Panc1 (cell line): Measurements from ENCODE around the gene RRP7A. TPM values are rescaled to one million over a fixed set of nuclear protein-coding genes. Genes with fewer than 3 reads are reported as not detected.
"Not testable (repeated sequence)": the region's sequence is repeated elsewhere in the genome, so short reads cannot be mapped to it uniquely, and the experiment has no call there.

Source experiments
- ATAC-seq: fragments of 200-7000 bp; cut with Tn5 transposase; 2 replicates; pipeline ENCODE4 v1.9.1; 2020; ENCODE audit warnings: mild to moderate bottlenecking, moderate library complexity
- BruUV-seq: library from RNA; stranded (reverse); fragments of 400-500 nt; replicated peaks from 2 replicates; lab custom pipeline; 2021; lab: Mats Ljungman, UMichigan
- CTCF ChIA-PET: fragments of 300-600 bp; sonication (Branson Sonifier 250); formaldehyde crosslinking; loops from one replicate; lab custom pipeline; 2022; ENCODE audit warnings: antibody characterized with exemption; lab: Charles Lee
- POLR2A ChIA-PET: fragments of 300-600 bp; sonication (Branson Sonifier 250); formaldehyde crosslinking; loops from one replicate; lab custom pipeline; 2022; ENCODE audit warnings: antibody characterized with exemption; lab: Charles Lee
- DNase-seq: peaks from one replicate; pipeline ENCODE4 v3.0.0-alpha.2; 2010; ENCODE audit warnings: low read depth, low spot score
- H3K27ac ChIP-seq: 2 replicates; pipeline ENCODE4 v1.5.1; 2011; ENCODE audit warnings: mild to moderate bottlenecking, low read length, inconsistent platforms
- H3K27me3 ChIP-seq: fragments of 200-500 bp; sonication (Bioruptor generic); 2 replicates; pipeline ENCODE4 v1.6.0; 2014; ENCODE audit warnings: low read length, inconsistent platforms; ENCODE audit not compliant: control insufficient read depth, insufficient read depth
- H3K36me3 ChIP-seq: fragments of 200-500 bp; sonication (Bioruptor generic); 2 replicates; pipeline ENCODE4 v1.5.1; 2014; ENCODE audit warnings: inconsistent platforms, mild to moderate bottlenecking, low read length, moderate library complexity; ENCODE audit not compliant: control insufficient read depth, insufficient read depth
- H3K4me1 ChIP-seq: 2 replicates; pipeline ENCODE4 v1.5.1; 2011; ENCODE audit warnings: inconsistent platforms, mild to moderate bottlenecking, low read length, moderate library complexity; ENCODE audit not compliant: control insufficient read depth, insufficient read depth
- H3K4me3 ChIP-seq, 2 experiments: 2 replicates each; pipeline ENCODE4 v1.5.1; 2011 to 2012; ENCODE audit warnings: low read depth in 2 of 2, low read length in 2 of 2, mild to moderate bottlenecking in 2 of 2, inconsistent platforms in 1 of 2, moderate library complexity in 1 of 2
- H3K9me3 ChIP-seq: fragments of 200-500 bp; sonication (Bioruptor generic); 2 replicates; pipeline ENCODE4 v1.5.1; 2014; ENCODE audit warnings: low read depth, mild to moderate bottlenecking, inconsistent platforms, low read length, moderate library complexity; ENCODE audit not compliant: control insufficient read depth, insufficient read depth
- POLR2AphosphoS5 ChIP-seq: IDR thresholded peaks from 2 replicates; pipeline ENCODE4 v1.6.1; 2012; ENCODE audit warnings: mild to moderate bottlenecking, low read depth, low read length, moderate library complexity
- SIN3A ChIP-seq: IDR thresholded peaks from 2 replicates; pipeline ENCODE4 v1.6.1; 2012; ENCODE audit warnings: low read depth, mild to moderate bottlenecking, low read length, moderate library complexity, borderline replicate concordance; ENCODE audit not compliant: insufficient read depth
- TCF7L2 ChIP-seq: IDR thresholded peaks from 2 replicates; pipeline ENCODE4 v1.6.1; 2011; ENCODE audit warnings: mild to moderate bottlenecking, low read depth, low read length, inconsistent platforms
- in situ Hi-C: cut with HindIII; loops from 2 replicates; pipeline ENCODE4 v1.10.0; 2016; ENCODE audit warnings: low sequenced_read_pairs, low pct_unique_long_range_greater_than_20kb
- intact Hi-C: fragments of 100-400 bp; cut with micrococcal nuclease; formaldehyde crosslinking; loops from one replicate; pipeline ENCODE4 v1.10.0; 2022; ENCODE audit not compliant: unreplicated experiment
- total RNA-seq: library from RNA; stranded (reverse); gene quantifications from one replicate; pipeline ENCODE4 v1.2.1, GENCODE V29; 2021; ENCODE audit not compliant: unreplicated experiment
- TF ChIP-seq, protein P1 (sequence below), 2 experiments: IDR thresholded peaks; 2 replicates each; pipeline ENCODE4 v1.6.1; 2011 to 2012; ENCODE audit warnings: low read depth in 2 of 2, control low read depth in 1 of 2, low read length in 1 of 2, mild to moderate bottlenecking in 1 of 2, moderate library complexity in 1 of 2; ENCODE audit not compliant: insufficient read depth in 1 of 2
- TF ChIP-seq, protein P2 (sequence below): fragments of 450-650 bp; IDR thresholded peaks from 2 replicates; pipeline ENCODE4 v1.5.1; 2017; ENCODE audit warnings: mild to moderate bottlenecking

RRP7A gene
- total RNA-seq, 1 experiment from 2014 or later = 29.8 TPM

- H3K36me3 ChIP-seq = no peaks in the 10 kb centered on the region
- ChIA-PET CTCF (no interaction called here), POLR2A (interaction anchor here (0.7 kb wide), 1 partner anchor 71 kb away, joined by 4 read pairs; no protein-coding TSS in a partner anchor)
- TF ChIP-seq TCF7L2 (no peak), SIN3A (no peak), POLR2AphosphoS5 (no peak)
- TF ChIP-seq, protein P1, sequence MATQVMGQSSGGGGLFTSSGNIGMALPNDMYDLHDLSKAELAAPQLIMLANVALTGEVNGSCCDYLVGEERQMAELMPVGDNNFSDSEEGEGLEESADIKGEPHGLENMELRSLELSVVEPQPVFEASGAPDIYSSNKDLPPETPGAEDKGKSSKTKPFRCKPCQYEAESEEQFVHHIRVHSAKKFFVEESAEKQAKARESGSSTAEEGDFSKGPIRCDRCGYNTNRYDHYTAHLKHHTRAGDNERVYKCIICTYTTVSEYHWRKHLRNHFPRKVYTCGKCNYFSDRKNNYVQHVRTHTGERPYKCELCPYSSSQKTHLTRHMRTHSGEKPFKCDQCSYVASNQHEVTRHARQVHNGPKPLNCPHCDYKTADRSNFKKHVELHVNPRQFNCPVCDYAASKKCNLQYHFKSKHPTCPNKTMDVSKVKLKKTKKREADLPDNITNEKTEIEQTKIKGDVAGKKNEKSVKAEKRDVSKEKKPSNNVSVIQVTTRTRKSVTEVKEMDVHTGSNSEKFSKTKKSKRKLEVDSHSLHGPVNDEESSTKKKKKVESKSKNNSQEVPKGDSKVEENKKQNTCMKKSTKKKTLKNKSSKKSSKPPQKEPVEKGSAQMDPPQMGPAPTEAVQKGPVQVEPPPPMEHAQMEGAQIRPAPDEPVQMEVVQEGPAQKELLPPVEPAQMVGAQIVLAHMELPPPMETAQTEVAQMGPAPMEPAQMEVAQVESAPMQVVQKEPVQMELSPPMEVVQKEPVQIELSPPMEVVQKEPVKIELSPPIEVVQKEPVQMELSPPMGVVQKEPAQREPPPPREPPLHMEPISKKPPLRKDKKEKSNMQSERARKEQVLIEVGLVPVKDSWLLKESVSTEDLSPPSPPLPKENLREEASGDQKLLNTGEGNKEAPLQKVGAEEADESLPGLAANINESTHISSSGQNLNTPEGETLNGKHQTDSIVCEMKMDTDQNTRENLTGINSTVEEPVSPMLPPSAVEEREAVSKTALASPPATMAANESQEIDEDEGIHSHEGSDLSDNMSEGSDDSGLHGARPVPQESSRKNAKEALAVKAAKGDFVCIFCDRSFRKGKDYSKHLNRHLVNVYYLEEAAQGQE (IDR thresholded peaks at IDR 0.05; ENCODE audit: insufficient read depth in 1 of 2, low read depth in 2 of 2, low read length in 1 of 2) = no peak
- TF ChIP-seq, protein P2, sequence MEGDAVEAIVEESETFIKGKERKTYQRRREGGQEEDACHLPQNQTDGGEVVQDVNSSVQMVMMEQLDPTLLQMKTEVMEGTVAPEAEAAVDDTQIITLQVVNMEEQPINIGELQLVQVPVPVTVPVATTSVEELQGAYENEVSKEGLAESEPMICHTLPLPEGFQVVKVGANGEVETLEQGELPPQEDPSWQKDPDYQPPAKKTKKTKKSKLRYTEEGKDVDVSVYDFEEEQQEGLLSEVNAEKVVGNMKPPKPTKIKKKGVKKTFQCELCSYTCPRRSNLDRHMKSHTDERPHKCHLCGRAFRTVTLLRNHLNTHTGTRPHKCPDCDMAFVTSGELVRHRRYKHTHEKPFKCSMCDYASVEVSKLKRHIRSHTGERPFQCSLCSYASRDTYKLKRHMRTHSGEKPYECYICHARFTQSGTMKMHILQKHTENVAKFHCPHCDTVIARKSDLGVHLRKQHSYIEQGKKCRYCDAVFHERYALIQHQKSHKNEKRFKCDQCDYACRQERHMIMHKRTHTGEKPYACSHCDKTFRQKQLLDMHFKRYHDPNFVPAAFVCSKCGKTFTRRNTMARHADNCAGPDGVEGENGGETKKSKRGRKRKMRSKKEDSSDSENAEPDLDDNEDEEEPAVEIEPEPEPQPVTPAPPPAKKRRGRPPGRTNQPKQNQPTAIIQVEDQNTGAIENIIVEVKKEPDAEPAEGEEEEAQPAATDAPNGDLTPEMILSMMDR = no peak
- H3K4me1 ChIP-seq = no peaks in the 10 kb centered on the region
- H3K9me3 ChIP-seq = no peaks in the 10 kb centered on the region
- no peak overlapping the region for H3K27ac ChIP-seq
- DNase-seq (no peak), ATAC-seq (no peak)
- no TSS peak for BruUV-seq
- intact Hi-C loops (no loop called here), in situ Hi-C loops (no loop called here)
- no peak overlapping the region for H3K4me3 ChIP-seq
- no peaks in the 10 kb centered on the region for H3K27me3 ChIP-seq
Observed at GRCh38 chr22:42564699-42565098, 45.1 kb upstream of the RRP7A start.

DNA sequence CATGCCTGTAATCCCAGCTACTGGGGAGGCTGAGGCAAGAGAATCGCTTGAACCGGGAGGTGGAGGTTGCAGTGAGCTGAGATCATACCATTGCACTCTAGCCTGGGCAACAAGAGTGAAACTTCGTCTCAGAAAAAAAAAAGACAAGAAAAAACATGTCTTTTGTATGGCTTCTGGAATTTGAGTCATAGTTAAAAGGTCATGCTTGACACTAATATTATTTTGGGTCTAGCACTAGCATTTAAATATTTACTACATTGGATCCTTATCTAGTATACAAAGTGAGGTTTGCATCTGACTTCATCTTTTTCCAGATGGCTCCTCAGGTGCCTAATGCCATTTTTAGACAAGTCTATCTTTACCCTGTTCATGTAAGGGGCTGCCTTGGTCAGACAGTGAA lies 44.3 kb upstream of the RRP7A start:
- H3K9me3 ChIP-seq = not testable (repeated sequence)

DNA sequence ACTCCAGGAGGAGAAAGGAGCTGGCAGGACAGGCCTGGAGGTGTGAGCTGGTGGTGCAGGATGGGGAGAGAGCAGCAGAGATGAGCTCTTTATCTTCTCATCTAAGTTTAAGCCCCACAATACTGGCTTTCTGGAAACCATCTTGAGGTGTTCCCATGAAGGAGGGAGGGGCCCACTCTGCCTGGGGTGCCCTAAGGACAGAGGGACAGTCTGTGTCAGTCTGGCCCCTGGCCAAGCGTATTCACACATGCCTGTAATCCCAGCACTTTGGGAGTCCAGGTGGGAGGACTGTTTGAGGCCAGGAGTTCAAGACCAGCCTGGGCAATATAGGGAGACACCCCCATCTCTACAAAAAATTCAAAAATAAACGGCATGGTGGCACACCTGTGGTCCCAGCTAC lies 43.1 kb upstream of the RRP7A start:
- ChIA-PET CTCF (no interaction called here), POLR2A (interaction anchor here (0.6 kb wide), 1 partner anchor 23 kb away, joined by 5 read pairs; no protein-coding TSS in a partner anchor)
- H3K9me3 ChIP-seq = no peaks in the 10 kb centered on the region
- no peaks in the 10 kb centered on the region for H3K27me3 ChIP-seq
- no peak overlapping the region for H3K4me3 ChIP-seq
- no peak for DNase-seq
- intact Hi-C loops = no loop called here
- no peaks in the 10 kb centered on the region for H3K4me1 ChIP-seq
- TF ChIP-seq, protein P2 = no peak
- TF ChIP-seq SIN3A (no peak), TCF7L2 (no peak), POLR2AphosphoS5 (no peak)
- TF ChIP-seq, protein P1 (IDR thresholded peaks at IDR 0.05; ENCODE audit: insufficient read depth in 1 of 2, low read depth in 2 of 2, low read length in 1 of 2) = no peak
- H3K36me3 ChIP-seq = no peaks in the 10 kb centered on the region
- in situ Hi-C loops = no loop called here
- no peak for ATAC-seq
- BruUV-seq = no TSS peak
- no peak overlapping the region for H3K27ac ChIP-seq

More for the DNA sequence above, 44.3 kb upstream of the RRP7A start:
- BruUV-seq, H3K4me3 ChIP-seq, DNase-seq, ATAC-seq, intact Hi-C loops, in situ Hi-C loops, CTCF ChIA-PET, H3K36me3 ChIP-seq, H3K27me3 ChIP-seq, H3K4me1 ChIP-seq, H3K27ac ChIP-seq, POLR2A ChIA-PET: not testable (repeated sequence)
